ENCODE results near the gene SNN. TPM values are rescaled to one million over a fixed set of nuclear protein-coding genes. Genes with fewer than 3 reads are reported as not detected.
A peak's percentile ranks its signal among the peaks of the same experiment; 100 is the strongest.

Gene SNN
- total RNA-seq, 4 donors from 2014 or later, result 30.7 to 66.9 (median 33.6) TPM

DNA sequence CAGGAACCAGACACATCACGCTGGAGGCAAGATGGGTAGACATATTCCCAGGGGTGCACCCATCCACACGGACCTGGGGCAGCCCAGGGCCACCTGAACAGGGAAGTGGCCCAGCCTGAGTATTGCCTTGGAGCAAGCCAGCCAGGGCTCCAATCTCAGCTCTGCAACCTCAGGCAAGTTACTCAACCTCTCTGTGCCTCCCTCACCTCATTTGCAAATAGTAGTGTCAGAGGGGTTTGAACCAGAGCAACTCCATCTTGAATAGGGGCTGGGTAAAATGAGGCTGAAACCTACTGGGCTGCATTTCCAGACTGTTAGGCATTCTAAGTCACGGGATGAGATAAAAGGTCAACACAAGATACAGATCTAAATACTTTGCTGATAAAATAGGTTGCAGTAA is 35.1 kb upstream of the SNN start:
- Histone ChIP-seq H3K9me3 (no peaks in the 10 kb centered on the region), H3K36me3 (no peaks in the 10 kb centered on the region), H3K27me3 (no peaks in the 10 kb centered on the region), H3K27ac (replicated peaks in 1 of 4) (peak overlapping the region; percentile 68 to 73 (median 71)), H3K4me1 (peaks cover 10 to 45% (median 35%) of the 10 kb centered on the region in 4 donors), H3K4me3 (no peak overlapping the region)
- no peak for TF ChIP-seq EP300 (IDR thresholded peaks at IDR 0.05)
- no peak for TF ChIP-seq POLR2AphosphoS5 (IDR thresholded peaks at IDR 0.05)
- TF ChIP-seq POLR2A (IDR thresholded peaks at IDR 0.05; ENCODE audit: low read depth), result no peak
- TF ChIP-seq CTCF (IDR thresholded peaks at IDR 0.05), result no peak
- no peak for DNase-seq (ENCODE audit: extremely low spot score)
- 91% methylated on average over 1 of the region's 3 CpGs for WGBS
- intact Hi-C loops (cut with DNase I), result no loop called here

- intact Hi-C loops (cut with DNase I), result no loop called here
- 85% methylated on average over 6 of the region's 6 CpGs for WGBS
- peaks cover 10 to 33% (median 29%) of the 10 kb centered on the region in 4 donors for H3K4me1 ChIP-seq
- H3K27ac ChIP-seq (replicated peaks in 1 of 4), result no peak overlapping the region
- no peaks in the 10 kb centered on the region for H3K36me3 ChIP-seq
- no peak for TF ChIP-seq POLR2A (IDR thresholded peaks at IDR 0.05; ENCODE audit: low read depth)
- no peak for TF ChIP-seq CTCF (IDR thresholded peaks at IDR 0.05)
- TF ChIP-seq EP300 (IDR thresholded peaks at IDR 0.05), result no peak
- TF ChIP-seq POLR2AphosphoS5 (IDR thresholded peaks at IDR 0.05), result no peak
- no peak overlapping the region for H3K4me3 ChIP-seq
- no peaks in the 10 kb centered on the region for H3K9me3 ChIP-seq
- H3K27me3 ChIP-seq, result no peaks in the 10 kb centered on the region
- DNase-seq (ENCODE audit: extremely low spot score), result no peak
Observed at GRCh38 chr16:11634312-11634711, 33.9 kb upstream of the SNN start.

GRCh38 chr16:11635113-11635652 is 33.1 kb upstream of the SNN start:
- Histone ChIP-seq H3K4me1 (peaks cover 14 to 31% (median 28%) of the 10 kb centered on the region in 4 donors), H3K36me3 (no peaks in the 10 kb centered on the region), H3K27ac (replicated peaks in 1 of 4) (no peak overlapping the region), H3K4me3 (no peak overlapping the region), H3K9me3 (no peaks in the 10 kb centered on the region), H3K27me3 (no peaks in the 10 kb centered on the region)
- 95% methylated on average over 10 of the region's 10 CpGs for WGBS
- intact Hi-C loops (cut with DNase I), result no loop called here
- no peak for DNase-seq (ENCODE audit: extremely low spot score)
- TF ChIP-seq EP300 (IDR thresholded peaks at IDR 0.05), result no peak
- TF ChIP-seq POLR2A (IDR thresholded peaks at IDR 0.05; ENCODE audit: low read depth), result no peak
- TF ChIP-seq CTCF (IDR thresholded peaks at IDR 0.05), result no peak
- no peak for TF ChIP-seq POLR2AphosphoS5 (IDR thresholded peaks at IDR 0.05)

- WGBS, result 91% methylated on average over 9 of the region's 12 CpGs
- Histone ChIP-seq H3K27me3 (no peaks in the 10 kb centered on the region), H3K4me1 (peaks cover 16 to 36% (median 32%) of the 10 kb centered on the region in 4 donors), H3K4me3 (no peak overlapping the region), H3K9me3 (no peaks in the 10 kb centered on the region), H3K36me3 (no peaks in the 10 kb centered on the region), H3K27ac (replicated peaks in 1 of 4) (no peak overlapping the region)
- intact Hi-C loops (cut with DNase I), result no loop called here
- DNase-seq (ENCODE audit: extremely low spot score), result no peak
- TF ChIP-seq EP300 (IDR thresholded peaks at IDR 0.05) (no peak), POLR2A (IDR thresholded peaks at IDR 0.05; ENCODE audit: low read depth) (no peak), POLR2AphosphoS5 (IDR thresholded peaks at IDR 0.05) (no peak), CTCF (IDR thresholded peaks at IDR 0.05) (no peak)
Observed at GRCh38 chr16:11635679-11636171, 32.5 kb upstream of the SNN start.
